Suprapubic skin (tissue), 3 donors: ENCODE measurements around the gene EML4.

ENCODE experiments used
- CTCF ChIP-seq, 2 donors: fragments of 200-600 bp in 1 of 2; fragments of 450-650 bp in 1 of 2; sonication (generic) in 1 of 2; IDR thresholded peaks; one replicate each; pipeline ENCODE4 v1.5.1; 2016 to 2019; ENCODE audit warnings: antibody characterized with exemption in 2 of 2, mild to moderate bottlenecking in 1 of 2, moderate library complexity in 1 of 2
- EP300 ChIP-seq: sonication (generic); formaldehyde crosslinking; IDR thresholded peaks from one replicate; pipeline ENCODE4 v1.6.1; 2017; ENCODE audit warnings: antibody characterized with exemption
- POLR2A ChIP-seq, 2 donors: fragments of 450-650 bp; IDR thresholded peaks; one replicate each; pipeline ENCODE4 v1.6.1; 2017; ENCODE audit warnings: antibody characterized with exemption in 2 of 2, mild to moderate bottlenecking in 2 of 2, moderate library complexity in 2 of 2

DNA sequence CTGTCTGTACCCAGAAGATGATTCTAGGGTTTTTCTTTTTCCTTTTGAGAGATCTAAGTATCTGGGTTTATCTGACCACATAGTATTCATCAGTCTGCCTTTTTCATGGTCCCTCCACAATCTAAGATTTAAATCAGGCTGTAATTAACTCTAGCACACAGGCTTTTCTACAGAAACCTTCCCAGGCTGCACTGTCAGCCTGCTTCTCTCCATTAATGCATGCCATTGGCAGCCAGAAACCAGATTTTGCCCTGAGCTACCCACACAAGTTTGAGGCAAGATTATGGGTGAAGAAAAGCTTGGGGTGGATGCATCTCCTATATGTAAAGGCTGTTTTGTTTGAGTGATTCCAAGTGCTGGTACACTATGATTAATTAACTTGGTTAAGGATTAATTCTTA is 45.7 kb upstream of the EML4 start:
- TF ChIP-seq CTCF (IDR thresholded peaks at IDR 0.05): no peak
- no peak for TF ChIP-seq EP300
- no peak for TF ChIP-seq POLR2A (IDR thresholded peaks at IDR 0.05)
